GM10248 (cell line): ENCODE data around the gene MOXD1.

ENCODE experiments used
- CTCF ChIA-PET: fragments of 300-600 bp; sonication (Branson Sonifier 250); formaldehyde crosslinking; extraction: SDS; loops from one replicate; lab custom pipeline; 2021; ENCODE audit warnings: antibody characterized with exemption; lab: Yijun Ruan, JAX
- POLR2A ChIA-PET: fragments of 350-650 bp; sonication (Branson Sonifier 250); formaldehyde crosslinking; extraction: SDS; loops from one replicate; lab custom pipeline; 2020; ENCODE audit warnings: antibody characterized with exemption; lab: Yijun Ruan, JAX
- DNase-seq: peaks from one replicate; pipeline ENCODE4 v3.0.0; 2012; ENCODE audit errors: extremely low spot score
- TF ChIP-seq, protein P1 (sequence below): IDR thresholded peaks from 2 replicates; pipeline ENCODE4 v1.5.1; 2012; ENCODE audit warnings: mild to moderate bottlenecking, low read depth; ENCODE audit errors: extremely low read depth, missing control alignments, control extremely low read depth

The MOXD1 gene

GRCh38 chr6:132259070-132259469 is 142.2 kb downstream of the MOXD1 start:
- POLR2A ChIA-PET = no interaction called here

GRCh38 chr6:132257561-132257960 is 143.7 kb downstream of the MOXD1 start:
- DNase-seq = no peak
- TF ChIP-seq, protein P1, sequence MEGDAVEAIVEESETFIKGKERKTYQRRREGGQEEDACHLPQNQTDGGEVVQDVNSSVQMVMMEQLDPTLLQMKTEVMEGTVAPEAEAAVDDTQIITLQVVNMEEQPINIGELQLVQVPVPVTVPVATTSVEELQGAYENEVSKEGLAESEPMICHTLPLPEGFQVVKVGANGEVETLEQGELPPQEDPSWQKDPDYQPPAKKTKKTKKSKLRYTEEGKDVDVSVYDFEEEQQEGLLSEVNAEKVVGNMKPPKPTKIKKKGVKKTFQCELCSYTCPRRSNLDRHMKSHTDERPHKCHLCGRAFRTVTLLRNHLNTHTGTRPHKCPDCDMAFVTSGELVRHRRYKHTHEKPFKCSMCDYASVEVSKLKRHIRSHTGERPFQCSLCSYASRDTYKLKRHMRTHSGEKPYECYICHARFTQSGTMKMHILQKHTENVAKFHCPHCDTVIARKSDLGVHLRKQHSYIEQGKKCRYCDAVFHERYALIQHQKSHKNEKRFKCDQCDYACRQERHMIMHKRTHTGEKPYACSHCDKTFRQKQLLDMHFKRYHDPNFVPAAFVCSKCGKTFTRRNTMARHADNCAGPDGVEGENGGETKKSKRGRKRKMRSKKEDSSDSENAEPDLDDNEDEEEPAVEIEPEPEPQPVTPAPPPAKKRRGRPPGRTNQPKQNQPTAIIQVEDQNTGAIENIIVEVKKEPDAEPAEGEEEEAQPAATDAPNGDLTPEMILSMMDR = no peak
- CTCF ChIA-PET = interaction anchor here (0.8 to 1.1 kb wide), 3 partner anchors 10 to 22 kb away, joined by 3 to 5 read pairs (median 4); no protein-coding TSS in a partner anchor
- POLR2A ChIA-PET = no interaction called here

More at GRCh38 chr6:132259070-132259469, 142.2 kb downstream of the MOXD1 start:
- CTCF ChIA-PET = interaction anchor here (1.9 to 5.4 kb wide), 4 partner anchors 10 to 20 kb away, joined by 9 to 21 read pairs (median 16); no protein-coding TSS in a partner anchor
- no peak for DNase-seq
- TF ChIP-seq, protein P1 = no peak

DNA sequence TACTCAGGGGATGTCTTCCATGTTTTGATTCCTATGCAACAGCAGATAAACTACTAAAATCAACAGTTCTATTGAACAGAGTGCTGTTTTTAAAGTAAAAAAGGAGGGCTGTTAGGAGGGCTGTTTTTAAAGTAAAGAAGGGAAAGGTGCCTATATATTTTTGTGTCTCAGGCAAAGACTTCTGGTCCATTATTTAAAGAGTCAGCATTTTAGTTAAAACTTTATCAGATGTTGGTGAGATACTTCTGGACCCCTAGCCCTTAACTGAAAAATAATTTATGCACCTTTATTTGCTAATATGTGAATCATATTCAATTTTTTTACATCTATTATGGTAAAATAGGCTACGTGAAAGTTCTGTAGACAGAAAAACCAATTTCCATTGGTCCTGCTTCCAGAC is 144.8 kb downstream of the MOXD1 start:
- ChIA-PET POLR2A (no interaction called here), CTCF (interaction anchor here (1.1 to 1.9 kb wide), 2 partner anchors 11 to 23 kb away, joined by 4 to 6 read pairs; no protein-coding TSS in a partner anchor)
- no peak for DNase-seq
- TF ChIP-seq, protein P1 = no peak

GRCh38 chr6:132253906-132254305 is 147.4 kb downstream of the MOXD1 start:
- ChIA-PET CTCF (interaction anchor here (1.0 to 2.5 kb wide), 5 partner anchors 16 to 336 kb away, joined by 3 to 12 read pairs (median 4); no protein-coding TSS in a partner anchor), POLR2A (no interaction called here)
- TF ChIP-seq, protein P1 = no peak
- DNase-seq = no peak

- POLR2A ChIA-PET = no interaction called here
- CTCF ChIA-PET = interaction anchor here (2.5 kb wide), 1 partner anchor 27 kb away, joined by 12 read pairs; no protein-coding TSS in a partner anchor
- TF ChIP-seq, protein P1 = no peak
- no peak for DNase-seq
These were observed 148.1 kb downstream of the MOXD1 start for GRCh38 chr6:132253211-132253610.

DNA sequence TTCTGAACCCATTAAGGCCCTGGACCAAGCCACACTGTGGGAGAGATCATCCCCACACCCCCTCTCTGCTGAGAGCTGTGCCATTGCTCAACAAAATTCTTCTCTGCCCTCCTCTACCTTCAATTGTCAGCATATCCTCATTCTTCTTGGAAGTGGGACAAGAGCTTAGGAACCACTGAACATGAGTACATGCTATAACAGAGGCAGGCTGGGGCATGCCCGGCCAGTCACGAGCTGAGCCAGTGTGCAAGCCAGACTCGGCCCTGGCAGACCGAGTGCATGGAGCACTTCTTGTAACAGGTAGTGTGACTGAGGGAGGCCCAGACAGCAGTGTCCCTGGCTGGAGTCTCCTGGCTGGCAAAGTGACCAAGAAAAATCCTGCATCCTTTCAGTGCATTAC is 149.2 kb downstream of the MOXD1 start:
- no peak for DNase-seq
- CTCF ChIA-PET = interaction anchor here (1.0 to 1.1 kb wide), 2 partner anchors 12 to 28 kb away, joined by 3 read pairs; no protein-coding TSS in a partner anchor
- TF ChIP-seq, protein P1 = no peak
- POLR2A ChIA-PET = no interaction called here
